AG04450 (cell line): ENCODE measurements around the gene RPS6KL1. TPM values are rescaled to one million over a fixed set of nuclear protein-coding genes. Genes with fewer than 3 reads are reported as not detected.

Experiments used
- CTCF ChIA-PET: fragments of 300-600, 350-600 bp; formaldehyde crosslinking; extraction: SDS; loops from one replicate; lab custom pipeline; 2022; ENCODE audit warnings: antibody characterized with exemption, inconsistent platforms; lab: Charles Lee
- POLR2A ChIA-PET: fragments of 350-600 bp; formaldehyde crosslinking; extraction: SDS; loops from one replicate; lab custom pipeline; 2021; ENCODE audit warnings: antibody characterized with exemption, inconsistent platforms; lab: Yijun Ruan, JAX
- DNase-seq: peaks from one replicate; pipeline ENCODE4 v3.0.0-alpha.2; 2011; ENCODE audit warnings: low read depth, low spot score
- H3K27ac ChIP-seq: one replicate; pipeline ENCODE4 v1.5.1; 2012; ENCODE audit warnings: low read depth, low read length, control low read depth
- H3K27me3 ChIP-seq: one replicate; pipeline ENCODE4 v1.6.0; 2012; ENCODE audit warnings: low read length; ENCODE audit not compliant: control insufficient read depth, insufficient read depth
- H3K4me3 ChIP-seq: 2 replicates; pipeline ENCODE4 v1.5.1; 2011; ENCODE audit warnings: mild to moderate bottlenecking, low read depth, low read length, control low read depth
- H3K9me3 ChIP-seq: 2 replicates; pipeline ENCODE4 v1.5.1; 2012; ENCODE audit warnings: low read length; ENCODE audit not compliant: control insufficient read depth, insufficient read depth
- polyA plus RNA-seq: library from polyadenylated mRNA; depleted of rRNA; stranded (reverse); fragments of >200 nt; gene quantifications from 2 replicates; pipeline ENCODE4 v1.2.3, GENCODE V29; 2011
- TF ChIP-seq, protein P1 (sequence below): IDR thresholded peaks from 2 replicates; pipeline ENCODE4 v1.5.1; 2011; ENCODE audit warnings: low read depth, low read length, control low read depth, inconsistent platforms

Gene RPS6KL1
- polyA plus RNA-seq, 1 experiment, result 0.64 TPM

DNA sequence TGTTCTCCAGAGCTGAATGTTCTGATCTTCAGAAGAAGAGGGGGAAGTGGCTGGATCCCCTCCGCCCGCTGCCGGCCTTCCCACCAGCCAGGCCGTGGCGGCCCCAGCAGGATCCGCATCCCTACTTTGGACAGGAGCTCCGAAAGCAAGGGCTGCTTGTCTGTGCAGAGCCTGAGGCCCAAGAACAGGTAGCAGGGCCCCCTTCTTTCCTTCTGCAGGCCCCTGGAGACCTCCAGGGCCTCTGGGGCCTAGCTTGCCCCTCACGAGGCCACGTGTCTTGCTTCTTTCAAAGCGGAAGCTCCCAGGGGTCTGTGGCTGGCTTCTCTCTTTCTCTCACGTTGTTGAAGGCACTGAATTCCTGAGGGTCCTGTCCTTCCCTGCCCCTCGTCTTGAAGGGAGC is 19.1 kb upstream of the RPS6KL1 start:
- CTCF ChIA-PET, result interaction anchor here (0.9 to 4.2 kb wide), 2 partner anchors 38 to 147 kb away, joined by 3 to 33 read pairs; no protein-coding TSS in a partner anchor

DNA sequence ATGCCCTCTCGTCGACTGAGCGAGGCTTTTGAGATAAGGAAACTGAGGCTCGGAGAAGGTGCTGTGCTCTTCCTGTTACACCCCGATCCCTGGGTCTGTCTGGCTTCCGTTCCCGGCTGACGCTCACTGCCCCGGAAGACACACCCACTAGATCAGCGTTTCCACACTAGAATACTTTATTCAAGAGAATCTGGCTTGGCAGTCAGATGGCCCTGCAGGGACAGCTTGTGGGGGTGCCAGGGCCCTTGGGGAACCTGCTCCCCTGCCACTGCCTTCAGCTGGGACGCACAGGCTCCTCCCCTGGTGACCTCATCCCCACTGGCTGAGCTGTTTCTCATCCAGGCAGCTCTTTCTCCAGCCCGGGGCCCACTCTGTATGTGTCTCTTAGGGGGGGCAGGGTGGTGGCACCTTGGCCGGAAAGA is 18.6 kb upstream of the RPS6KL1 start:
- CTCF ChIA-PET, result interaction anchor here (0.9 to 4.2 kb wide), 2 partner anchors 37 to 147 kb away, joined by 3 to 33 read pairs; no protein-coding TSS in a partner anchor

More for the DNA sequence above, 19.1 kb upstream of the RPS6KL1 start:
- POLR2A ChIA-PET, result interaction anchor here (0.7 to 0.8 kb wide), 2 partner anchors 11 to 61 kb away, joined by 3 read pairs; partner anchors contain the start of gene EIF2B2
- Histone ChIP-seq H3K27me3 (no peaks in the 10 kb centered on the region), H3K4me3 (no peak overlapping the region), H3K9me3 (no peaks in the 10 kb centered on the region), H3K27ac (no peak overlapping the region)
- DNase-seq, result no peak
- TF ChIP-seq, protein P1, sequence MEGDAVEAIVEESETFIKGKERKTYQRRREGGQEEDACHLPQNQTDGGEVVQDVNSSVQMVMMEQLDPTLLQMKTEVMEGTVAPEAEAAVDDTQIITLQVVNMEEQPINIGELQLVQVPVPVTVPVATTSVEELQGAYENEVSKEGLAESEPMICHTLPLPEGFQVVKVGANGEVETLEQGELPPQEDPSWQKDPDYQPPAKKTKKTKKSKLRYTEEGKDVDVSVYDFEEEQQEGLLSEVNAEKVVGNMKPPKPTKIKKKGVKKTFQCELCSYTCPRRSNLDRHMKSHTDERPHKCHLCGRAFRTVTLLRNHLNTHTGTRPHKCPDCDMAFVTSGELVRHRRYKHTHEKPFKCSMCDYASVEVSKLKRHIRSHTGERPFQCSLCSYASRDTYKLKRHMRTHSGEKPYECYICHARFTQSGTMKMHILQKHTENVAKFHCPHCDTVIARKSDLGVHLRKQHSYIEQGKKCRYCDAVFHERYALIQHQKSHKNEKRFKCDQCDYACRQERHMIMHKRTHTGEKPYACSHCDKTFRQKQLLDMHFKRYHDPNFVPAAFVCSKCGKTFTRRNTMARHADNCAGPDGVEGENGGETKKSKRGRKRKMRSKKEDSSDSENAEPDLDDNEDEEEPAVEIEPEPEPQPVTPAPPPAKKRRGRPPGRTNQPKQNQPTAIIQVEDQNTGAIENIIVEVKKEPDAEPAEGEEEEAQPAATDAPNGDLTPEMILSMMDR, result no peak

DNA sequence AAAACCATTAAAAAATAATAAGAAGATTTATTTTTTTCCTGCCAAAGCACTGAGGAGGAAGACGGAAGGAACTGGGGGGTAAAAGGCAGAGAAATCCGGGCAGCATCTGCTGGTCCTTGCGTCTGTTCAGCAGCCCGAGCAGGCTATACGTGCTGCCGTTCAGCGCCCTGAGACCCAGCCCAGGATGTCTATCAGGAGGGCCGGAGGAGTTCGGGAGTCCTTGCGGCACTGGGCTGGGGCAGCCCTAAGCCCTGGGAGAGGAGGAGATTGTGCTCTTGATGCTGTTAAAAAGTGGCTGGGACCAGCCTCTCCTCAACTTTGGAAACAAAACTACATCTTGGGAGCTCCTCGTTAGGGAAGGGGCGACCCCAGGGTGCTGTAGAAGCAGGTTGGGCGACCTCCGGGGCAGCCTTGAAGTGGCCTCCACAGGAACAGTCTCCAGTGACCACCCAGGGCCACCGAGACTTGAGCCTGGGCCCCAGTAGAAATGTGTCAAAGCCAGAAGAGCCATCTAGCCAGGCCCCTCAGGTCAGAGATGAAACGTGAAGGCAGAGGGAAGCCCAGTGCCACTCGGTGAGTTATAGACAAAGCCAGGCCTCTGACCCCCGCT is 18.0 kb upstream of the RPS6KL1 start:
- no peaks in the 10 kb centered on the region for H3K27me3 ChIP-seq
- no peaks in the 10 kb centered on the region for H3K9me3 ChIP-seq
- no peak overlapping the region for H3K27ac ChIP-seq
- TF ChIP-seq, protein P1, result no peak
- DNase-seq, result no peak
- POLR2A ChIA-PET, result interaction anchor here (0.7 to 1.3 kb wide), 4 partner anchors 9 to 128 kb away, joined by 3 to 7 read pairs (median 3); partner anchors contain the start of genes EIF2B2, RPS6KL1 and ZC2HC1C
- CTCF ChIA-PET, result interaction anchor here (0.6 to 4.2 kb wide), 2 partner anchors 148 to 354 kb away, joined by 3 to 33 read pairs; no protein-coding TSS in a partner anchor
- no peak overlapping the region for H3K4me3 ChIP-seq

More for the DNA sequence above, 18.6 kb upstream of the RPS6KL1 start:
- H3K27ac ChIP-seq, result peak overlapping the region; percentile 21
- H3K4me3 ChIP-seq, result no peak overlapping the region
- no peaks in the 10 kb centered on the region for H3K9me3 ChIP-seq
- POLR2A ChIA-PET, result interaction anchor here (0.7 to 0.8 kb wide), 2 partner anchors 10 to 61 kb away, joined by 3 read pairs; partner anchors contain the start of gene EIF2B2
- H3K27me3 ChIP-seq, result no peaks in the 10 kb centered on the region
- no peak for DNase-seq
- TF ChIP-seq, protein P1, result no peak

DNA sequence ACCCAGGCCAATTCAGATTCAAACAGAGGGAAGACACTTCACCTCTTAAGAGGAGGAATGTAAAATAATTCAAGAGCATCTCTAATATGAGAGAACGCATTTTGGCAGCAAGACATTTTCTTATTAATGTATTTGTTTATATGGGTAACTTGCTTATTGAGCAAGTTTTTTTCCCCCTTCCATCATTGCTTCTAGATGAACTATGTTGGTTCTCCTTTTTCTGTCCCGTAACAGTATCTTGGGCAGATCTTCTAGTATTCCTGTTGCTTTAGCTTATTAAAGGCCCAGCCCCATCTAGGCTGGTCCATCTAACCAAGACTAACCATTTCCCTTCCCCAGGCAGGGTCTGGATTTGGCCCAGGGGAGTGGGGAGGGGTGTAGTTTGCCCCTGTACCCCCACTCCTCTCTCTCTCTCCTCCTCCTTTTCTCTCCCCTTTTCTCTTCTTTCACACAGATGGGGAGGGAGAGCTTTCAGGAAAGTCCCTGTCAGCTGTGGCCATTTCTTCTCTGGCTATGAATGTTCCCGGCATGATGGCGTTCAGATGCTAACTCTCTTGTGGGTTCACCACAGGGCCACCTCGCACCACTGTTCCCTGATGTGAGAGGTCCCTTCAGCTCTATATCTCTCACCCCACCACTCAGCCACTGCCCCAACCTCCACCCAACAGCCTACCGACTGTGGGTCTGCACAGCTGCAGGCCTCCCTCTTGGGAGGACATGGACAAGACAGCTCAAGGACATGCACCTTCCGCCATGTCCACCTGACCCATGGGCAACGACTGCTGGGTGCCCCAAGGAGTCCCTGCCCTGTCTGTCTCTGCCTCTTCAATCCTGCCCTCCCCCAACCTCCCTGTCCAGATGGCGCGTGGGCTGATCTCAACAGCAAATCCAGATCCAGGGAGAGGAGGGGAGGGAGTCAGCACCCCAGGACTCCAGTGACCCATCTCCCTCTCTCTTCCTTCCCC is 15.8 kb upstream of the RPS6KL1 start:
- CTCF ChIA-PET, result interaction anchor here (1.4 kb wide), 2 partner anchors 78 to 150 kb away, joined by 4 read pairs; no protein-coding TSS in a partner anchor
- H3K9me3 ChIP-seq, result no peaks in the 10 kb centered on the region; the same call in 1 of the 2 replicates
- DNase-seq, result no peak
- no peaks in the 10 kb centered on the region for H3K27me3 ChIP-seq
- H3K4me3 ChIP-seq, result no peak overlapping the region
- H3K27ac ChIP-seq, result peak overlapping the region; percentile 21
- TF ChIP-seq, protein P1, result no peak
- POLR2A ChIA-PET, result no interaction called here
